T-helper 2 cell treated with Interferon-gamma antibody and Interleukin-4, amounts not matched to agents 5 μg/mL and 100 μg/mL, for 36 hours (primary cell): Measurements from ENCODE around the gene SYCP2.
"Not testable (repeated sequence)": the region's sequence is repeated elsewhere in the genome, so short reads cannot be mapped to it uniquely, and the experiment has no call there.

Experiments
- DNase-seq: peaks from one replicate; pipeline ENCODE4 v3.0.0; 2021; ENCODE audit warnings: low spot score
- H3K27ac Mint-ChIP-seq: one replicate; pipeline ENCODE4 v1.8.0; 2021; ENCODE audit warnings: mild to moderate bottlenecking, mixed read lengths
- H3K27me3 Mint-ChIP-seq: one replicate; pipeline ENCODE4 v1.8.0; 2021; ENCODE audit warnings: low read depth, mixed read lengths
- H3K36me3 Mint-ChIP-seq: one replicate; pipeline ENCODE4 v1.8.0; 2021; ENCODE audit warnings: low read depth, mixed read lengths
- H3K4me1 Mint-ChIP-seq: one replicate; pipeline ENCODE4 v1.8.0; 2021; ENCODE audit warnings: low read depth, mixed read lengths
- H3K4me3 Mint-ChIP-seq: one replicate; pipeline ENCODE4 v1.8.0; 2022; ENCODE audit warnings: mild to moderate bottlenecking, moderate library complexity, mixed read lengths
- H3K9me3 Mint-ChIP-seq: one replicate; pipeline ENCODE4 v1.8.0; 2021; ENCODE audit warnings: mixed read lengths

The SYCP2 gene

DNA sequence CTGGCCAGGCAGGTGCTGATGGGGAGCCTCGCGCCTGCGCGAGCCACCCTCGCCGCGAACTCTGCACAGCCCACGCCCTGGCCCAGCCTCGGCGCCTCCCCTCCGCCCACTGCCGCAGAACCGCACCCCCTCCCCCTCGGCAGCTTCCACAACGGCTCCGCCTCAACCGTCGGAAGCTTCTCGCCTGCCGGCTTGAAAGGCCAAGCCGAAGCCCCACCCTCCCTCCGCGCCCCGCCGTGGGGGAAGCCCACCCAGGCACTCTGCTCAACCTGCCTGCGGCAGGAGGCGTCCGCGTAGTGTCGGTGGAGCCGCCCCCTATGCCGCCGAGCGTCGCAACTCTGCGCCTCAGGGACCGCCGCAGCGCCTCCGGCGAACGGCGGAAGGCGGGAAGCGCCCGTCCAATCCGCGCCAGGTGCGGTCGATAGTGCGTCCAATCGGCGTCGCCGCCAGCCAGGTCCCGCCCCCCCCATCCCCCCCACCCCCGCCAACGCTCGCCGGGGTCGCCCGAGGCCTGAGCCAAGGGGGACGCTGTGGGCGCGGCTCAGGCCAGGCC lies at the start of gene SYCP2:
Gene SYCP2 (minus strand): TSS at position 342 of the 553 bp plus-strand sequence. CDS start 11,224 bp downstream, outside the sequence.
- peak; percentile 45 for DNase-seq
- H3K27me3 Mint-ChIP-seq = no peaks in the 10 kb centered on the region
- no peaks in the 10 kb centered on the region for H3K9me3 Mint-ChIP-seq
- peaks cover 18% of the 10 kb centered on the region for H3K36me3 Mint-ChIP-seq
- peak within 1 kb of the TSS; percentile 78 for H3K4me3 Mint-ChIP-seq
- H3K27ac Mint-ChIP-seq = peak within 1 kb of the TSS; percentile 41
- H3K4me1 Mint-ChIP-seq = peaks cover 26% of the 10 kb centered on the region

- H3K36me3 Mint-ChIP-seq = no peaks in the 10 kb centered on the region
- H3K9me3 Mint-ChIP-seq = no peaks in the 10 kb centered on the region
- no peak overlapping the region for H3K27ac Mint-ChIP-seq
- H3K27me3 Mint-ChIP-seq = no peaks in the 10 kb centered on the region
- H3K4me1 Mint-ChIP-seq = no peaks in the 10 kb centered on the region
- H3K4me3 Mint-ChIP-seq = no peak overlapping the region
- no peak for DNase-seq
These were observed 49.6 kb upstream of the SYCP2 start for GRCh38 chr20:59983076-59983475.

DNA sequence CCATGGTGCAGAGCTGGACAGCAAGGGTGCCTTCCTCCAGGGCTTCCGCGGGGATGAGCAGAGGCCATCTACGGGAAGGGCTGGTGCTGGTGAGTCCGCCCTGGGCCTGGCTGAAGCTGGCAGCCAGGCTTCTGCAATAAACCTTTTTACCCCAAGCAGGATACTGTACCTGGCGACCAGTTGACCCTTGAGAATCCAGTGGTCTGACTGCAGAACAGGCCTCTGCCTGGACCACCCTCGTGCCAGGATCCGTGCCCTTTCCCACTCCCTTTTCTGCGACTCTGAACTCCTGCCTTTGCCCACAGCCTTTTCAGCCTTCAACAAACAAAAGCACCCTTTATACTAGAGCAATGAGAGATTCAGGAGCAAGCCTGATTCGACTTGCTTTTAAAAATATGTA lies 43.6 kb upstream of the SYCP2 start:
- Mint-ChIP-seq H3K36me3 (no peaks in the 10 kb centered on the region), H3K9me3 (no peaks in the 10 kb centered on the region), H3K27ac (no peak overlapping the region), H3K4me3 (no peak overlapping the region), H3K27me3 (no peaks in the 10 kb centered on the region), H3K4me1 (no peaks in the 10 kb centered on the region)
- DNase-seq = no peak

DNA sequence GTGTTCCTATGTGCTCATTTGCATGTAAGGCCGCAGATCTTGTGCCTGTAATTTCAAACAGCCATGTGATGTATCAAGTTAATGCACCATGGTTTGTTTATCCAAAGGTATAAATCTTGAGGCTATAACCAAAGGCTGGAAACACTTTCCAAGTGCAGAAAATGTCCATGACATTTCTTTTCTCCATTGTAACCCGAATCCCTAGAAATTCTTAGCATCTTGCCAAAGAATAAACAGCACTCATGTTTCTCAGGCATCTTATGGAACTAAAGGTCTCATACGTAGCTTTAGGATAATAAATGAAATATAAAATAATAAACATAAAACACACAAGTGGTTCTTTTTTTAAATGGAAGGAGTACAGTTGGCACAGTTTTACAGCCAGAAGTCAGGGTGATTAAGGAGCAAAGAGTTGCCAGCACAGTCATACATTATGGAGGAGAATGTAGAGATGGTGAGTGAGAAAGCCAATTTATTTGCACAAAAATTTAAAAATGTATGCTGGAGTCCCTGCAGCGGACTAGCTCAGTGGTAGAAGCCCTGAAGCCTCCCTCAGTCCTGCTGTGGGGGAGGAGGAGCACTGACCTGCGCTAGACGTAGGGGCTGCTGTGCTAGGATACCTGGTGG lies 42.8 kb upstream of the SYCP2 start:
- DNase-seq = no peak
- no peaks in the 10 kb centered on the region for H3K9me3 Mint-ChIP-seq
- no peaks in the 10 kb centered on the region for H3K4me1 Mint-ChIP-seq
- no peak overlapping the region for H3K4me3 Mint-ChIP-seq
- no peak overlapping the region for H3K27ac Mint-ChIP-seq
- H3K36me3 Mint-ChIP-seq = no peaks in the 10 kb centered on the region
- H3K27me3 Mint-ChIP-seq = no peaks in the 10 kb centered on the region

GRCh38 chr20:59972037-59972801 lies 38.8 kb upstream of the SYCP2 start:
- Mint-ChIP-seq H3K4me3 (no peak overlapping the region), H3K4me1 (no peaks in the 10 kb centered on the region), H3K27me3 (no peaks in the 10 kb centered on the region), H3K27ac (no peak overlapping the region), H3K36me3 (no peaks in the 10 kb centered on the region), H3K9me3 (no peaks in the 10 kb centered on the region)
- no peak for DNase-seq

DNA sequence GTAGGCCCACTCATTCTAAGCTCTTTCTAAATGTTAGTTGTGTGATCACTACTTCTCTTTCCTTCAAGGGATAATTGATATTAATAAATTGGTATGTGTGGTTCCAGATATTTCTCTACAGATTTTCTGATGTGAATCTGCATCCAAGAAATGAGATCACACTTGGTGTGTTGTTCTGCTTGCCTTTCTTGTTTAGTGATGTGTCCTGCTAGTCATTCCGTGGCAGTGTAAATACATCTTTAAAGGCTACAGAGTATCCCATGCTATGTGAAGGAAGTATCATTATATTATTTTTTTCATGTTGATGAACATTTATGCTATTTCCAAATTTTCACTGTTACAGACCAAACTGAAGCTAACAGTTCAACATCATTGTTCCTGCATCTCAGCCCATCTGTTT lies 38.0 kb upstream of the SYCP2 start:
- Mint-ChIP-seq H3K36me3 (no peaks in the 10 kb centered on the region), H3K4me1 (no peaks in the 10 kb centered on the region), H3K27ac (no peak overlapping the region), H3K4me3 (no peak overlapping the region), H3K27me3 (no peaks in the 10 kb centered on the region), H3K9me3 (no peaks in the 10 kb centered on the region)
- no peak for DNase-seq

- Mint-ChIP-seq H3K9me3 (no peaks in the 10 kb centered on the region), H3K27me3 (no peaks in the 10 kb centered on the region), H3K4me3 (no peak overlapping the region), H3K4me1 (no peaks in the 10 kb centered on the region), H3K36me3 (no peaks in the 10 kb centered on the region), H3K27ac (no peak overlapping the region)
- no peak for DNase-seq
These were observed 33.0 kb upstream of the SYCP2 start for GRCh38 chr20:59966428-59966827.

DNA sequence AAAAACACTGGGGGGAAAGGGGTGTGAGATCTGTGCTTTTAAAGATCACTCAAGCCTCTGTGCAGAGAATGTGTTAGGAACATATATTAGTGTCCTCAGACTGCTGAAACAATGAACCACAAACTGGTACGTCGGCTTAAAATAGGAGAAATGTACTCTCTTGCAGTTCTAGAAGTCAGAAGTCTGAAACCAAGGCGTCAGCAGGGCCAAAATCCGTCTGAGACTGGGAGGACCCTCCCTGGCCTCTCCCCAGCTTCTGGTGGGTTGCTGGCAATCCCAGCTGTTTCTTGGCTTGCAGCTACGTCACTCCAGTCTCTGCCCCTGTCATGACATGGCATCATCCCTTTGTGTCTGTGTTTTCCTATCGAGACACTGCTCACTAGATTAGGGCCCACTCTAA lies 28.7 kb upstream of the SYCP2 start:
- Mint-ChIP-seq H3K27me3 (no peaks in the 10 kb centered on the region), H3K9me3 (no peaks in the 10 kb centered on the region)

DNA sequence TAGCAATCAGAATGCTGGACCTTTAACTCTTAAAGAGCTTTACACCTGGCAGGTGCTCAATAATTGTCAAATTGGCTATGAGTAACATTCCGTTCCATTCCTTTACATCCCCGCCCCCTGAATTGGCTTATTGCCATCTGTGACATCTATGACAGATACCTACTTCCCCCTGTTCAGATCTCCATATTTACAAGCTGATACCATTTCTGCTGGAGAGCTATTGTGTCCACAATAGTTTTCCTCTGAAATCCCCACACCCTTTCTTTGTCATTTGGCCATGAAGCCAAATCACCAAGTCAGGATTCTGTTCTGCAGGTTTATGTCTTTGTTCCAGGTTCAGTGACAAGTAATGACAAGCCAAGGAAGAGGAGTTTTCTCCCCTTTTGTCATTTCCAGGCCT lies 28.0 kb upstream of the SYCP2 start:
- no peak overlapping the region for H3K27ac Mint-ChIP-seq
- no peaks in the 10 kb centered on the region for H3K4me1 Mint-ChIP-seq
- H3K27me3 Mint-ChIP-seq = no peaks in the 10 kb centered on the region
- no peak overlapping the region for H3K4me3 Mint-ChIP-seq
- no peaks in the 10 kb centered on the region for H3K9me3 Mint-ChIP-seq
- no peak for DNase-seq
- H3K36me3 Mint-ChIP-seq = no peaks in the 10 kb centered on the region

More for the DNA sequence above, 28.7 kb upstream of the SYCP2 start:
- no peaks in the 10 kb centered on the region for H3K4me1 Mint-ChIP-seq
- no peak for DNase-seq
- H3K4me3 Mint-ChIP-seq = no peak overlapping the region
- no peak overlapping the region for H3K27ac Mint-ChIP-seq
- no peaks in the 10 kb centered on the region for H3K36me3 Mint-ChIP-seq

GRCh38 chr20:59958626-59959025 lies 25.2 kb upstream of the SYCP2 start:
- H3K27me3 Mint-ChIP-seq = no peaks in the 10 kb centered on the region
- no peaks in the 10 kb centered on the region for H3K9me3 Mint-ChIP-seq
- no peak for DNase-seq
- H3K4me3 Mint-ChIP-seq = no peak overlapping the region
- H3K36me3 Mint-ChIP-seq = no peaks in the 10 kb centered on the region
- no peaks in the 10 kb centered on the region for H3K4me1 Mint-ChIP-seq
- no peak overlapping the region for H3K27ac Mint-ChIP-seq

GRCh38 chr20:59958123-59958522 lies 24.7 kb upstream of the SYCP2 start, which contains the start of gene CDH26:
CDH26 (plus strand) TSS chr20:59958423; CDS start chr20:59958727, 304 bp downstream.
- Mint-ChIP-seq H3K27ac (no peak within 1 kb of the TSS), H3K4me1 (no peaks in the 10 kb centered on the region), H3K4me3 (no peak within 1 kb of the TSS), H3K27me3 (no peaks in the 10 kb centered on the region), H3K36me3 (no peaks in the 10 kb centered on the region), H3K9me3 (no peaks in the 10 kb centered on the region)
- DNase-seq = no peak

- not testable (repeated sequence) for H3K27ac Mint-ChIP-seq, DNase-seq, H3K27me3 Mint-ChIP-seq, H3K4me1 Mint-ChIP-seq, H3K9me3 Mint-ChIP-seq, H3K36me3 Mint-ChIP-seq, H3K4me3 Mint-ChIP-seq
These were observed 24.1 kb upstream of the SYCP2 start for GRCh38 chr20:59957568-59957967.

- no peaks in the 10 kb centered on the region for H3K4me1 Mint-ChIP-seq
- H3K4me3 Mint-ChIP-seq = no peak overlapping the region
- H3K27ac Mint-ChIP-seq = peak overlapping the region; percentile 44
- H3K36me3 Mint-ChIP-seq = no peaks in the 10 kb centered on the region
- no peak for DNase-seq
- H3K9me3 Mint-ChIP-seq = no peaks in the 10 kb centered on the region
- H3K27me3 Mint-ChIP-seq = no peaks in the 10 kb centered on the region
These were observed 21.8 kb upstream of the SYCP2 start for GRCh38 chr20:59955131-59955796.

GRCh38 chr20:59954718-59955117 lies 21.3 kb upstream of the SYCP2 start:
- Mint-ChIP-seq H3K27ac (peak overlapping the region; percentile 44), H3K36me3 (no peaks in the 10 kb centered on the region), H3K4me3 (no peak overlapping the region), H3K4me1 (no peaks in the 10 kb centered on the region), H3K27me3 (no peaks in the 10 kb centered on the region), H3K9me3 (no peaks in the 10 kb centered on the region)
- no peak for DNase-seq
